IMR-90 (cell line): ENCODE data around the gene ZDHHC7.

Source experiments
- BHLHE40 ChIP-seq: fragments of 150-350 bp; IDR thresholded peaks from 2 replicates; pipeline ENCODE4 v1.6.1; 2016; ENCODE audit warnings: mild to moderate bottlenecking, low read depth, low read length
- CEBPB ChIP-seq: IDR thresholded peaks from 2 replicates; pipeline ENCODE4 v1.6.1; 2012; ENCODE audit warnings: low read depth, low read length, improper control_type of control experiment
- POLR2A ChIP-seq: IDR thresholded peaks from 2 replicates; pipeline ENCODE4 v1.6.1; 2012; ENCODE audit warnings: mild to moderate bottlenecking, low read depth, low read length
- RCOR1 ChIP-seq: IDR thresholded peaks from 2 replicates; pipeline ENCODE4 v1.6.1; 2012; ENCODE audit warnings: mild to moderate bottlenecking, low read length, improper control_type of control experiment; ENCODE audit not compliant: insufficient replicate concordance
- TF ChIP-seq, protein P1 (sequence below): conservative IDR thresholded peaks from 2 replicates; pipeline ENCODE4 v1.5.1; 2012; ENCODE audit warnings: mild to moderate bottlenecking, low read depth, low read length, improper control_type of control experiment

GRCh38 chr16:84957792-84958191 lies 53.5 kb downstream of the ZDHHC7 start:
- TF ChIP-seq, protein P1, sequence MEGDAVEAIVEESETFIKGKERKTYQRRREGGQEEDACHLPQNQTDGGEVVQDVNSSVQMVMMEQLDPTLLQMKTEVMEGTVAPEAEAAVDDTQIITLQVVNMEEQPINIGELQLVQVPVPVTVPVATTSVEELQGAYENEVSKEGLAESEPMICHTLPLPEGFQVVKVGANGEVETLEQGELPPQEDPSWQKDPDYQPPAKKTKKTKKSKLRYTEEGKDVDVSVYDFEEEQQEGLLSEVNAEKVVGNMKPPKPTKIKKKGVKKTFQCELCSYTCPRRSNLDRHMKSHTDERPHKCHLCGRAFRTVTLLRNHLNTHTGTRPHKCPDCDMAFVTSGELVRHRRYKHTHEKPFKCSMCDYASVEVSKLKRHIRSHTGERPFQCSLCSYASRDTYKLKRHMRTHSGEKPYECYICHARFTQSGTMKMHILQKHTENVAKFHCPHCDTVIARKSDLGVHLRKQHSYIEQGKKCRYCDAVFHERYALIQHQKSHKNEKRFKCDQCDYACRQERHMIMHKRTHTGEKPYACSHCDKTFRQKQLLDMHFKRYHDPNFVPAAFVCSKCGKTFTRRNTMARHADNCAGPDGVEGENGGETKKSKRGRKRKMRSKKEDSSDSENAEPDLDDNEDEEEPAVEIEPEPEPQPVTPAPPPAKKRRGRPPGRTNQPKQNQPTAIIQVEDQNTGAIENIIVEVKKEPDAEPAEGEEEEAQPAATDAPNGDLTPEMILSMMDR, result no peak
- no peak for TF ChIP-seq CEBPB
- no peak for TF ChIP-seq POLR2A
- TF ChIP-seq BHLHE40, result no peak
- no peak for TF ChIP-seq RCOR1
